GM23338 (cell line): Measurements from ENCODE around the gene SPATA13. TPM values are rescaled to one million over a fixed set of nuclear protein-coding genes. Genes with fewer than 3 reads are reported as not detected.

ENCODE experiments used
- ATAC-seq: fragments of 200-7000 bp; cut with Tn5 transposase; 3 replicates; pipeline ENCODE4 v1.9.1; 2020
- DNase-seq: peaks from one replicate; pipeline ENCODE4 v3.0.0-alpha.2; 2015; ENCODE audit warnings: low spot score
- H2AFZ ChIP-seq: fragments of 200-600 bp; sonication (generic); 2 replicates; pipeline ENCODE4 v1.8.0; 2016; ENCODE audit warnings: antibody characterized with exemption, mild to moderate bottlenecking, moderate library complexity
- H3F3A ChIP-seq: fragments of 200-600 bp; sonication (generic); replicated peaks from 2 replicates; pipeline ENCODE4 v1.8.0; 2017; ENCODE audit warnings: antibody characterized with exemption, mixed run types, low read depth
- H3K27ac ChIP-seq: fragments of 200-600 bp; sonication (generic); 2 replicates; pipeline ENCODE4 v1.6.1; 2016; ENCODE audit warnings: low read depth
- H3K27me3 ChIP-seq: fragments of 200-600 bp; sonication (generic); 2 replicates; pipeline ENCODE4 v1.8.0; 2016; ENCODE audit warnings: mild to moderate bottlenecking, mixed run types, moderate library complexity; ENCODE audit not compliant: insufficient read depth
- H3K36me3 ChIP-seq: fragments of 200-600 bp; sonication (generic); 2 replicates; pipeline ENCODE4 v1.8.0; 2016; ENCODE audit warnings: mild to moderate bottlenecking; ENCODE audit not compliant: insufficient read depth
- H3K4me1 ChIP-seq: fragments of 200-600 bp; sonication (generic); 2 replicates; pipeline ENCODE4 v1.8.0; 2016; ENCODE audit warnings: mild to moderate bottlenecking, moderate library complexity; ENCODE audit not compliant: insufficient read depth
- H3K4me2 ChIP-seq: fragments of 200-600 bp; sonication (generic); 2 replicates; pipeline ENCODE4 v1.7.1; 2017; ENCODE audit warnings: mixed run types
- H3K4me3 ChIP-seq: fragments of 200-600 bp; sonication (generic); 2 replicates; pipeline ENCODE4 v1.6.1; 2016; ENCODE audit warnings: mixed run types
- H3K79me2 ChIP-seq: fragments of 200-600 bp; sonication (generic); replicated peaks from 2 replicates; pipeline ENCODE4 v1.8.0; 2017; ENCODE audit warnings: mild to moderate bottlenecking; ENCODE audit not compliant: insufficient read depth
- H3K9me2 ChIP-seq: fragments of 200-600 bp; sonication (generic); 2 replicates; pipeline ENCODE4 v1.8.0; 2017; ENCODE audit not compliant: insufficient read depth
- H4K20me1 ChIP-seq: fragments of 200-600 bp; sonication (generic); replicated peaks from 2 replicates; pipeline ENCODE4 v1.8.0; 2017; ENCODE audit warnings: mild to moderate bottlenecking; ENCODE audit not compliant: insufficient read depth
- H3K27ac Mint-ChIP-seq: 2 replicates; pipeline ENCODE4 v1.8.0; 2020; ENCODE audit warnings: inconsistent platforms, mild to moderate bottlenecking, moderate library complexity, mixed read lengths
- H3K27me3 Mint-ChIP-seq: 3 replicates; pipeline ENCODE4 v1.8.0; 2022; ENCODE audit warnings: low read depth, mild to moderate bottlenecking, moderate library complexity, mixed read lengths, inconsistent platforms; ENCODE audit not compliant: insufficient read depth, poor library complexity
- H3K36me3 Mint-ChIP-seq: 3 replicates; pipeline ENCODE4 v1.8.0; 2021; ENCODE audit warnings: low read depth, mild to moderate bottlenecking, inconsistent platforms, moderate library complexity, mixed read lengths
- H3K4me1 Mint-ChIP-seq: 3 replicates; pipeline ENCODE4 v1.8.0; 2020; ENCODE audit warnings: mild to moderate bottlenecking, inconsistent platforms, mixed read lengths
- H3K4me3 Mint-ChIP-seq: 3 replicates; pipeline ENCODE4 v1.8.0; 2021; ENCODE audit warnings: moderate library complexity, mild to moderate bottlenecking, inconsistent platforms, mixed read lengths
- H3K9me3 Mint-ChIP-seq: 3 replicates; pipeline ENCODE4 v1.8.0; 2020; ENCODE audit warnings: moderate library complexity, mild to moderate bottlenecking, inconsistent platforms, mixed read lengths
- CREB1 ChIP-seq: fragments of 250-450 bp; sonication (Bioruptor Pico); IDR thresholded peaks from 2 replicates; pipeline ENCODE4 v1.5.0; 2020; ENCODE audit warnings: low read depth, mild to moderate bottlenecking, moderate library complexity
- ETS1 ChIP-seq: IDR thresholded peaks from 2 replicates; pipeline ENCODE4 v1.6.1; 2016; ENCODE audit warnings: antibody characterized with exemption
- EZH2 ChIP-seq: fragments of 200-600 bp; sonication (generic); IDR thresholded peaks from one replicate; pipeline ENCODE4 v1.8.0; 2017; ENCODE audit warnings: antibody characterized with exemption, mild to moderate bottlenecking, low read depth; ENCODE audit not compliant: unreplicated experiment
- EZH2phosphoT487 ChIP-seq: fragments of 200-600 bp; sonication (generic); IDR thresholded peaks from one replicate; pipeline ENCODE4 v1.8.1; 2018; ENCODE audit warnings: antibody characterized with exemption; ENCODE audit not compliant: unreplicated experiment
- JUNB ChIP-seq: IDR thresholded peaks from one replicate; pipeline ENCODE4 v1.6.1; 2016; ENCODE audit warnings: antibody characterized with exemption; ENCODE audit not compliant: unreplicated experiment
- NANOG ChIP-seq: IDR thresholded peaks from 2 replicates; pipeline ENCODE4 v1.6.1; 2016; ENCODE audit warnings: antibody characterized with exemption, borderline replicate concordance
- POLR2AphosphoS5 ChIP-seq: IDR thresholded peaks from 2 replicates; pipeline ENCODE4 v1.6.1; 2016; ENCODE audit warnings: antibody characterized with exemption, low read depth
- STAT1 ChIP-seq: IDR thresholded peaks from one replicate; pipeline ENCODE4 v1.6.1; 2016; ENCODE audit warnings: antibody characterized with exemption; ENCODE audit not compliant: unreplicated experiment
- ZNF114 ChIP-seq: fragments of 250-450 bp; sonication (Bioruptor Pico); IDR thresholded peaks from 2 replicates; pipeline ENCODE4 v1.5.0; 2020; ENCODE audit warnings: mild to moderate bottlenecking, moderate library complexity
- ZNF331 ChIP-seq: fragments of 250-450 bp; sonication (Bioruptor Pico); IDR thresholded peaks from 2 replicates; pipeline ENCODE4 v1.5.0; 2020; ENCODE audit warnings: low read depth, mild to moderate bottlenecking, moderate library complexity
- ZNF462 ChIP-seq: fragments of 250-450 bp; sonication (Bioruptor Pico); IDR thresholded peaks from 2 replicates; pipeline ENCODE4 v1.5.0; 2020; ENCODE audit warnings: mild to moderate bottlenecking, moderate library complexity
- polyA plus RNA-seq: library from polyadenylated mRNA; unstranded; fragments of >200 nt; fragmentation: Nextera tagmentation; extraction: Ambion mirVana; gene quantifications from 2 replicates; pipeline ENCODE4 v1.2.1, GENCODE V29; 2016
- total RNA-seq: library from RNA; depleted of rRNA; stranded (reverse); fragments of >200 nt; shearing (Covaris generic); gene quantifications from 2 replicates; pipeline ENCODE4 v1.2.3, GENCODE V29; 2014
- TF ChIP-seq, protein P1 (sequence below), 2 experiments: fragments of 200-600 bp in 1 of 2; sonication (generic) in 1 of 2; conservative IDR thresholded peaks; 2 replicates each; pipeline versions ENCODE4 v1.5.1 to v1.6.1; 2016 to 2017; ENCODE audit warnings: antibody characterized with exemption in 2 of 2, low read depth in 2 of 2, mild to moderate bottlenecking in 2 of 2, moderate library complexity in 1 of 2
- TF ChIP-seq, protein P2 (sequence below): IDR thresholded peaks from one replicate; pipeline ENCODE4 v1.6.1; 2018; ENCODE audit warnings: antibody characterized with exemption; ENCODE audit not compliant: unreplicated experiment

Gene SPATA13
- total and polyA plus RNA-seq, 2 experiments from 2014 or later: 11.9 to 45.7 TPM

DNA sequence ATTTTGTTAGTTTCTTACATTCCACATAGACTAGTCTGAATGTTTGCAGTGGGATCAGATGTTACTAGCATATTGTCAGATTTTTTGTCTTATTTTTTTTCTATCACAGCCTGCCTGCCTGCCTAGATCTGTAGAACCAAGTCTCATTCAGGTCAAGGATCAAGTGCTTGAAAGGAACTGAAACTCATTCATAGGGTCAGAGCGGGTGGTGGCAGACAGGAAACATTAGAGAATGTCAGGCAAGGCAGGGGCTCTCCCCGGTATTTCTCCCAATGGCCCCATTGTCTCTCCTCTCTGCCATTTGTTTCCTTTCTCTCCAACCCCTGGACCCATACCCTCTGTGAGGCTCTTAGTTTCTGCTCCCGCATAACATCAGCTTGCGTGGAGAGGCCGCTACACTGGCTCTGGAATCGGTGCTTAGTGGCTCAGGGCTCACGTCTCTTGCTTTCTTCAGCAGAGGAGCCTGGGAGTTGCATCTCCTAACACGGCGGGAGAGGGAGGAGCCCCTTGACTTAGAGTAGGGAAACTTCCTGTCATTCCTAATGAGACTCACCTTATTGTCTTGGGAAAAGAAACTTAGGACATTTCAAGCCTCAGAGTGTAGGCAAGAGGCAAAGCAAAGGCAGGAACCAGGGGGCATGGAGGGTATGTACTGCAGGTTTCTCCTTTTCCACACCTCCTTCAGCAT lies 35.6 kb upstream of the SPATA13 start:
- Histone ChIP-seq H3K79me2 (no peaks in the 10 kb centered on the region), H2AFZ (peak overlapping the region; percentile 84; the same call in 1 of the 2 replicates), H4K20me1 (no peaks in the 10 kb centered on the region), H3K27ac (no peak overlapping the region), H3K9me2 (peaks cover 10% of the 10 kb centered on the region; the same call in 1 of the 2 replicates), H3K27me3 (no peaks in the 10 kb centered on the region), H3K4me2 (0 out of 2 replicates have a peak overlapping the region, but pooled peaks have one; percentile 41), H3K36me3 (no peaks in the 10 kb centered on the region), H3K4me1 (peaks cover 9% of the 10 kb centered on the region), H3F3A (no peaks in the 10 kb centered on the region), H3K4me3 (no peak overlapping the region)
- Mint-ChIP-seq H3K27me3 (no peaks in the 10 kb centered on the region), H3K4me3 (no peak overlapping the region), H3K4me1 (peaks cover 35% of the 10 kb centered on the region), H3K36me3 (no peaks in the 10 kb centered on the region), H3K9me3 (no peaks in the 10 kb centered on the region), H3K27ac (no peak overlapping the region)
- DNase-seq: peak; percentile 29
- no peak for TF ChIP-seq ZNF331 (CRISPR knock-in tag)
- no peak for TF ChIP-seq EZH2
- TF ChIP-seq ZNF462 (CRISPR knock-in tag): no peak
- TF ChIP-seq, protein P1, sequence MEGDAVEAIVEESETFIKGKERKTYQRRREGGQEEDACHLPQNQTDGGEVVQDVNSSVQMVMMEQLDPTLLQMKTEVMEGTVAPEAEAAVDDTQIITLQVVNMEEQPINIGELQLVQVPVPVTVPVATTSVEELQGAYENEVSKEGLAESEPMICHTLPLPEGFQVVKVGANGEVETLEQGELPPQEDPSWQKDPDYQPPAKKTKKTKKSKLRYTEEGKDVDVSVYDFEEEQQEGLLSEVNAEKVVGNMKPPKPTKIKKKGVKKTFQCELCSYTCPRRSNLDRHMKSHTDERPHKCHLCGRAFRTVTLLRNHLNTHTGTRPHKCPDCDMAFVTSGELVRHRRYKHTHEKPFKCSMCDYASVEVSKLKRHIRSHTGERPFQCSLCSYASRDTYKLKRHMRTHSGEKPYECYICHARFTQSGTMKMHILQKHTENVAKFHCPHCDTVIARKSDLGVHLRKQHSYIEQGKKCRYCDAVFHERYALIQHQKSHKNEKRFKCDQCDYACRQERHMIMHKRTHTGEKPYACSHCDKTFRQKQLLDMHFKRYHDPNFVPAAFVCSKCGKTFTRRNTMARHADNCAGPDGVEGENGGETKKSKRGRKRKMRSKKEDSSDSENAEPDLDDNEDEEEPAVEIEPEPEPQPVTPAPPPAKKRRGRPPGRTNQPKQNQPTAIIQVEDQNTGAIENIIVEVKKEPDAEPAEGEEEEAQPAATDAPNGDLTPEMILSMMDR (conservative IDR thresholded peaks at IDR 0.05; ENCODE audit: low read depth in 2 of 2): no peak
- no peak for TF ChIP-seq NANOG
- TF ChIP-seq JUNB: no peak
- no peak for TF ChIP-seq CREB1 (CRISPR knock-in tag)
- TF ChIP-seq STAT1: no peak
- TF ChIP-seq ETS1: no peak
- no peak for TF ChIP-seq EZH2phosphoT487
- no peak for TF ChIP-seq ZNF114 (CRISPR knock-in tag)
- no peak for TF ChIP-seq POLR2AphosphoS5
- TF ChIP-seq, protein P2, sequence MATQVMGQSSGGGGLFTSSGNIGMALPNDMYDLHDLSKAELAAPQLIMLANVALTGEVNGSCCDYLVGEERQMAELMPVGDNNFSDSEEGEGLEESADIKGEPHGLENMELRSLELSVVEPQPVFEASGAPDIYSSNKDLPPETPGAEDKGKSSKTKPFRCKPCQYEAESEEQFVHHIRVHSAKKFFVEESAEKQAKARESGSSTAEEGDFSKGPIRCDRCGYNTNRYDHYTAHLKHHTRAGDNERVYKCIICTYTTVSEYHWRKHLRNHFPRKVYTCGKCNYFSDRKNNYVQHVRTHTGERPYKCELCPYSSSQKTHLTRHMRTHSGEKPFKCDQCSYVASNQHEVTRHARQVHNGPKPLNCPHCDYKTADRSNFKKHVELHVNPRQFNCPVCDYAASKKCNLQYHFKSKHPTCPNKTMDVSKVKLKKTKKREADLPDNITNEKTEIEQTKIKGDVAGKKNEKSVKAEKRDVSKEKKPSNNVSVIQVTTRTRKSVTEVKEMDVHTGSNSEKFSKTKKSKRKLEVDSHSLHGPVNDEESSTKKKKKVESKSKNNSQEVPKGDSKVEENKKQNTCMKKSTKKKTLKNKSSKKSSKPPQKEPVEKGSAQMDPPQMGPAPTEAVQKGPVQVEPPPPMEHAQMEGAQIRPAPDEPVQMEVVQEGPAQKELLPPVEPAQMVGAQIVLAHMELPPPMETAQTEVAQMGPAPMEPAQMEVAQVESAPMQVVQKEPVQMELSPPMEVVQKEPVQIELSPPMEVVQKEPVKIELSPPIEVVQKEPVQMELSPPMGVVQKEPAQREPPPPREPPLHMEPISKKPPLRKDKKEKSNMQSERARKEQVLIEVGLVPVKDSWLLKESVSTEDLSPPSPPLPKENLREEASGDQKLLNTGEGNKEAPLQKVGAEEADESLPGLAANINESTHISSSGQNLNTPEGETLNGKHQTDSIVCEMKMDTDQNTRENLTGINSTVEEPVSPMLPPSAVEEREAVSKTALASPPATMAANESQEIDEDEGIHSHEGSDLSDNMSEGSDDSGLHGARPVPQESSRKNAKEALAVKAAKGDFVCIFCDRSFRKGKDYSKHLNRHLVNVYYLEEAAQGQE: no peak
- peak; percentile 75 for ATAC-seq
